ENCODE data around the gene AGAP1.

The AGAP1 gene

DNA sequence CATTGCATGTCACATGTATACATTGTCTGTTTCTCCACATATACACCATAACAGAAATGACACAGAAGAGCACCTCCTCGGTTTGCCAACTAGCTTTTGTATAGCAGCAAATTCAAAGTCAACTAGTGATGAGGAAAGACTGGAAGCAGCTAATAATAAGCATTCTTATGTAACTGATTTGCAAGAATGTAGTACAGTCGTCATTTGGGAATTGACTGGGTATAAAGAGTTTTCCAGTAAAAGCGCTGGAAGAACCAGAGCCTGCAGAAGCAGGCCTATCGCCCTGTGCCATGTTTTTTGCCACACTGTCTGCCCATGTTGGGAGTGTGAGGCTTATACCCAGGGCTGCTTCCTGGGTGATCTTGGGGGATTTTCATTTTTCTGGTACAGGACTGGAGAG, 363.8 kb downstream of the AGAP1 start:
- DNase-seq = no peak

GRCh38 chr2:235858881-235859280, 365.0 kb downstream of the AGAP1 start:
- DNase-seq = no peak

- no peak for DNase-seq
These were observed 365.8 kb downstream of the AGAP1 start for GRCh38 chr2:235859651-235860050.

GRCh38 chr2:235860111-235860510, 366.3 kb downstream of the AGAP1 start:
- DNase-seq = no peak

- no peak for DNase-seq
These were observed 367.0 kb downstream of the AGAP1 start for GRCh38 chr2:235860871-235861270.

DNA sequence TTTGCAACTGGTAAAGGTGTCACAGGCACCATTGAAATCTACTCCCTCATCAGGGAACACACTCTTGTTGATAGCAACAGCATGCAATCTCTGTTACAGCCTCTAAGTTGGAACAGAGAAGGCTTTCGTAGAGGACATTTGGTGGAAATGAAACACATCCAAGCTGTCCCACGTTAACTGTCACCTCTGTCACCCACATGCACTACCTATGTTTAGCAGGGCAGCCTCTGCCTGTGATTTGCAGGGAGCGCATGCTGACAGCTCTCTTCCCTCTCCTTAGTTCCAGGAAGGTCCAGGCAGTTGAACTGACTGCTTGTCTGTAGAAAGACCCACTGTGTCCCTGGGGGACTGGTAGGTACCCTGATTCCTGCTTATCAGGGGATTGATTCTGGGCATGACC, 367.5 kb downstream of the AGAP1 start:
- no peak for DNase-seq

- no peak for DNase-seq
These were observed 369.6 kb downstream of the AGAP1 start for GRCh38 chr2:235863414-235863813.

DNA sequence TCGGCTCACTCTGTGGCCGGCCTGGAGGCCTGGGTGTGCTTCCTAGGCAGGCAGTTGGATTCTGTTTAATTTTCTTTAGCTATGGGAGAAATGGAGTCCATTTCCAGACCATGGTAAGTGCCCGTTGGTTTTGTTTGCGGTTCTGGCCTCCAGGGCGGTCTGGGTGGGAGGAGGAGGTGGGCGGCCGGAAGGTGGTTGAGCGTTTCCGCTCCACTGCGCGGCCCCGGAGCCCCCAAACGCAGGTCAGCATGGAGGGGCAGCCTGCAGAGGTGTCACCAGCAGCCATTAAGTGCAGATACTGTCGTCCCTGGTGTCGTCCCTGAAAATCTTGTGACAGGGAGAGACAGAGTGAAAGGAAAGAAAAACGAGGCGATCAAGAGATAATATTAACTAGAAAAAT, 370.5 kb downstream of the AGAP1 start:
- no peak for DNase-seq

DNA sequence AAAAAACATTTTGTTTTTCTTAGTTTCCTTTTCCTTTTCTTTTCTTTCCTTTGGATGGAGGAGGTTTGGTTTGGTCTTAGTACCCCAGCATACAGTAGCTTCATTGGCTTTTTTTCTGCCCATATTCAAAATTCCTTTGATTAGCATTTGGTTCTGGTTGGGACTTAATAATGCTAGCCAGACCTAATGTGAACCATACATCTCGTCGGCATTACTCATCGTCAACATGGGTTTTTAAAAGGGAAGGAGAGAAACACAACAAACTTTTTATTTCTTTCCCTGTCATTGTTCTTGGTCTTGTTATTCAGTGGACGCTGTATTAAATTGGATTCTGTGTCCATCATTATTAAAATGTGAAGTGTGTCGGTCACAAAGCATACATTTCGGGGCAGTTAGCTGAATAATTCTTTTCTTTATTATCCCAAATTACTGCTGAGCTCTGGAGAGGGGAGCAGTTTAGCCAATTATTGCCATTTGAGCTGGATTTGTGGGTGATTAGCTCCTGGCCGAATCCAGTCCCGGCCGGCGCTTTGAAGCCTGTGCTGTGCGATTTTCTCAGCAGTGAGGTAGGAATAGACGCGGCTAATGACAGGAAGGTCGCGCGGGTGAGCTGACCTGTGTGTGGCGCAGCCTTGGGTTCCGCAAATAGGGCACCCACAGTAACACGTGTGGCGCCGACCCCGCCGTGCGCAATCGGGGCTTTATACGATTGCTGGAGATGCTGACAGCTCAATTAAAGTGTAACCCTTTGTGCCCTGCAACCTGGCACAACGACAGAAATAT, 371.1 kb downstream of the AGAP1 start:
- no peak for DNase-seq

GRCh38 chr2:235866373-235866772, 372.5 kb downstream of the AGAP1 start:
- no peak for DNase-seq

DNA sequence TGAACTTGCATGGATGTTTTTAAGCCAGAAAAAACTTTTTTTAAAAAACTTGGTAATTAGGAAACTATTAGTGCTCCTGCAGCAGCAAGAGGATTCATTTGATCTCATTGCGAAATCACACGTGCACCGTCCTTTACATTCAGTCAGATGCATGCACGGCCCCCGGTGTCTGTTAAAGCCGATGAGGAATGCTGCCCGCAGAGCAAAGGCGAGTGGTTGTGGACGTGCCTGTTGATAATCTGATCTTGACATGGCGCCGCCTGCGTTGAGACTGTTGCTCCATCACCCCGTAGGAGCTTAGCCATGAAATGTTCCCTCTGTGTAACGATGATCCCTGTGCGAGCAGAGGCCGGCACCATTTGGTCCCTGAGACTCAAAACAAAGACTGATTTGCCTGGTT, 374.4 kb downstream of the AGAP1 start:
- DNase-seq = no peak

DNA sequence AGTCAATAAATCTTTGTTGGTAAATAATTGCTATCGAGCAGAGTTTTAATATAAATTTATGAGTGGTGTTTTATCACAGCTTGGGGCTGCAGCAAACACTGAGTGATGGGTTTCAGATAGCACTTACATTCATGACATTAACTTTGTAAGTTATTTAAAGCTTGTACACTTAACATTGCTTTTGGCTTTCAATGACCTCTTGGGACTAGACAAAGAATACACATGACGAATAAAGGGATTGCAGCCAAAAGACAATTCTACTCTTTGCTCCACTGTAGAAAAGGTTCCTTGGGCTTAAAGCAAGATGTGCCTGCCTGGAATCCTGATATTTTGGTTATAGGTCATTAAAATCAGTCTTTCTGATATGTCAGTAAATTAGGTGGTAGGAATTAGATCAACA, 374.8 kb downstream of the AGAP1 start:
- DNase-seq = no peak

DNA sequence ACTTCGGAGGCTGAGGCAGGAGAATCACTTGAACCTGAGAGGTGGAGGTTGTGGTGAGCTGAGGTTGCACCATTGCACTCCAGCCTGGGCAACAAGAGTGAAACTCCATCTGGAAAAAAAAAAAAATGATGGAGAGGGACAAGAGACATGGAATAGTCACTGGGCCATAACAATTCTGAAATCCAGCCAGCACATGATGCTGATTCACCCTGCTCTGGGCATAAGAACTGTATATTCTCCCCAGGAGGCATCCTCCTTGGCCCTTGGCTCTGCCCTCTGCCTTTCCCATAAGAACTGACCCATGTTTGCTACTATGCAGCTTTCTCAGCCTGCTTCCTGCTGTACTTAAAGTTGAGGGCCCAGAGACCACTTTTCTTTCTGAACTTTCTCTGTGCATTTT, 376.7 kb downstream of the AGAP1 start:
- DNase-seq = no peak

DNA sequence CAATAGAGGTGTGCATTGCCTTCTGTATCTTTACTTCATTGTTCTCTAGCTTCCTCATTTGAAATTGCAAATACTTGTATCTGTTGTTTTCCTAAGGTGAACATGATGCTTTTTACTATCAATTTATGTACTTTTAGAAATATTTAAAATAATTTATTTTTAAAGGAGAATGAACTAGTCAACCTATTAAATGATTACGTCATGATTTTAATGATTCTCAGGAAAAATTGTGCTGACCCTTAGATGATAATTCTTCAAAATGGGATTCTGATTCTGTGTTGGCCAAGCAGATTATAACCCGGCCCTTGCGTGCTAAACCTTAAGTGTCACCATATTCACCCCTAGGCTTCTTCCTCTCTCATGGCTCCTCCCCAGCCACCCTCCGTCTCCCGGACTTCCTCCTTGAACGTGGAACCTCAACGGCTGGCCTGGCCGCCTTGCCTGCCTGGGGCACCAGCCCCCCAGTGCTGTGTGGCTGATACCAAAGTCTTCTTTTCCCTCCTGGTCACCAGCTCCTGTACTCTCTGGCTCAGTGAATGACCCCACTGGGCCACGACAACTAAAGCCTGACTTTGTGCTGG, 382.3 kb downstream of the AGAP1 start:
- DNase-seq = no peak

- DNase-seq = no peak
These were observed 383.5 kb downstream of the AGAP1 start for GRCh38 chr2:235877275-235877802.

DNA sequence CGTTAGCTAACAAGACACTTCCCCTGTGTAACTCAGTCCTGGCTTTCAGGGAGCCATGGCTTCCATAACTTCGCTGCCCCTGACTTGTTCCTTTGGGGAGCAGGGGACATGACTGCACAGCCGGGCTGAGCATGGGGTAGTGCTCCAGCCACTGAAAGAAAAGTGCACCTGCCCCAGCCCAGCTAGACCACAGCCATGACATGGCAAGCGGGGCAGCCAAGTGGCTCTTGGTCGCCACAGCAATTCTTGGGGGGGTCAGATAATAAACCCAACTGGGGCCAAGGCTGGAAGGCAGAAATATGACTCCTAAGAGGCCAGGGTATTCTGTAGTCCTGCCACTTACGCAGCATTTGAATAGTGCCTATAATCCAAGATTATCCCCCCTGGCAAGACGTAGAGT, 385.3 kb downstream of the AGAP1 start:
- no peak for DNase-seq

- DNase-seq = no peak
These were observed 389.8 kb downstream of the AGAP1 start for GRCh38 chr2:235883675-235884074.

DNA sequence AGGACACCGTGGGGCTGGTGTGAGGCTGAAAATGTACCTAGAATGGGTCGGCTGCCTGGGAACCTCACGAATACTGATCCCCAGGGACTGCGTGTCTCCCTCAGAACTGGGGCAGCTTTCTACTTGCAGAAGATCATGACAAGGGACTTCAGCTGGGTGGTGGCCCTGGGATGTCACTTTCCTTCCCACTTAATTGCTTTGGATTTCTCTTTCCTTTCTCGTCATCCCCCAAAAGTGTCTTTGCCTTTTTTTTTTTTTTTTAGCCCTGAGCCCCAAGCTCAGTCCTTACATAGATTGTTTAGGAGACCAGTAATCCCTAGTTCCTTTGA, 395.4 kb downstream of the AGAP1 start:
- DNase-seq = no peak

- DNase-seq = no peak
These were observed 399.4 kb downstream of the AGAP1 start for GRCh38 chr2:235893129-235893698.

- no peak for DNase-seq
These were observed 401.0 kb downstream of the AGAP1 start for GRCh38 chr2:235894839-235895238.

DNA sequence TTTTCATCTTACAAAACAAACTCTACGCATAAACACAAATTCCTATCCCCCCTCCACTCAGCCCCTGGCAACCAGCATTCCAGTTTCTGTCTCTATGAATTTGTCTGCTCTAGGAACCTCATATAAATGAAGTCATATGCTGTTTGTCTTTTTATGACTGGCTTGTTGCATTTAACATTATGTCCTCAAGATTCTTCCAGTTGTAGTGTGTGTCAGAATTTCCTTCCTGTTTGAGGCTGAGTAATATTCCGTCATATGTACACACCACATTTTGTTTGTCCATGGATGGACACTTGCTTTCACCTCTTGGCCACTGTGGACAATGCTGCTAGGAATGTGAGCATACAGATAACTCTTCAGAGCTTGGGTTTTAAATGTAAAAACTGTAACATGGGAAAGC, 402.2 kb downstream of the AGAP1 start:
- DNase-seq = no peak

DNA sequence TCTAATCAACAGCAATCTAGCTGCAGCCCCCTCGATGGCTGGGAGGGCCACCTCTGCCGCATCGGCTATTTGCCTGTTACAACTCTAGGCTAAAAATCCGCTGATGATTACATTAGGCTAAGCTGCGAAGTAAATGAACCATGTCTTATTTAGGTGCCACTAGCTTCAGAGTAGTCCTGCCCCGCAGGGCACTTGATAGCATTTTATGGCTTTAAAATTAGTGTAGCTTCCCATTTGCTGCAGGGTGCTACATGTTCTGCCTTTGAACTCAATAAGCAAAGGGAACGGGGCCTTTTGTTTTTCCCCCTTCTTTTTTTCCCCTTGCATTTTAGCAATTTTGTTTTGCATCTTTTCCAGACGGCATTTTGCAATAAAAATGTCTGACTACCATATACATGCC, 404.1 kb downstream of the AGAP1 start:
- DNase-seq = no peak

- no peak for DNase-seq
These were observed 404.9 kb downstream of the AGAP1 start for GRCh38 chr2:235898766-235899165.

DNA sequence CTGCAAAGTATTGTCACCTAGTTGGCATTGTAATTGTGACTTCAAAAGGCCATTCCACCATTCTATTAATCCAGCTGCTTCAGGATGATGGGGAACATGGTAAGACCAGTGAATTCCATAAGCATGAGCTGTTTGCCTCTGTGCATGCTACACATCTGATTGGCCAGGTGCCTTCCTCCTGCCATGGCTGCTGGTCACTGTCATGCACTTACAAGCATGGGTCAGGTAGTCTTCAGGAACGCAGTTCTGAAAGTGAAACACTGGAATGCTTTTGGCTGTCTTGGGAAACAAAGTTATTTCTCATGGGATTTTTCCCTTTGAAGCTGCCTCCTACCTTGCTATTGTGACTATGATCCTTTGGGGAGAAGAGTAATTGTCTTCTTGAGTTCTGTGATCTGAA, 406.8 kb downstream of the AGAP1 start:
- DNase-seq = no peak

All from effector CD8-positive, alpha-beta T cell (primary cell).